Measurements from ENCODE around the gene ILF2. TPM values are rescaled to one million over a fixed set of nuclear protein-coding genes. Genes with fewer than 3 reads are reported as not detected.

ILF2 gene

Small RNA genes within 50 kb of the gene (small RNA-seq; reads per million reads assigned to genes)
- gene MIR8083 (ENCODE audit: insufficient read depth) (not detected), gene RN7SL372P (ENCODE audit: insufficient read depth) (not detected)

All from neuronal stem cell (in vitro differentiated cells).